ENCODE measurements around the gene SMCO4. TPM values are rescaled to one million over a fixed set of nuclear protein-coding genes. Genes with fewer than 3 reads are reported as not detected.

SMCO4 gene
- polyA plus RNA-seq, 1 donor, result 14.8 TPM

DNA sequence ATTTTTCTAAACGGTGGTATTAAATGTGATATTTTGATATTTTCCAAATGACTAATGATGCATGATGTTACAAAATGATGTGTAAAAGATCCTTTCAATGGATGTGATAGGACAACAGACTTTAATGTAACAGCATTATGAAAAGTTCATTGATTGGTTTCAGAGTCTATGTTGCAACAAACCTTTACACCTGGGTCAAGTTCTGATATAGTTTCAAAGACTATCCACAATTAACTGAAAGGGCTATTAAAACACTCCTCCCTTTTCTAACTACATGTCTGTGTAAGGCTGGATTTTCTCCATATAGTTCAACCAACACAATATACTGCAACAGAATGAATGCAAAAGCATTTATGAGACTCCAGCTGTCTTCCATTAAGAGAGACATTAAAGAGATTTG is 35.7 kb downstream of the SMCO4 start:
- DNase-seq, result no peak

DNA sequence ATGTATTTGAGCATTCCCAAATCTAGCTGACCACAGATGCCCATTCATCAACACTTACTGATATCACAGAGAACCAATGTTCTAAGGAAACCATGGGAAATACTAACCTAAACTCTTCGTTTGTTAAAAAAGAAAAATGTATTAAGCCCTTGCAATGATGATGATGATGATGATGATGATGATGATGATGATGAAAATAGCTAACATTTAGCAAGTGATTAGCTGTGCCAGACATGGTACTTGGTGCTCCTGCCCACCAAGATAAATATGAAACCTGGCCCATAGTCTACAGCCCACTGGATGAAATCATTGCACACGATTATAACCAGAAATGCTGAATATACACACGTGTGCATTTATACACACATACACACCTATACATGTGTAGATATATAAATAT is 37.5 kb downstream of the SMCO4 start:
- DNase-seq, result no peak

GRCh38 chr11:93504110-93505095 is 38.8 kb downstream of the SMCO4 start:
- DNase-seq, result no peak

- DNase-seq, result no peak
Measured at GRCh38 chr11:93501856-93502255, 41.3 kb downstream of the SMCO4 start.

GRCh38 chr11:93500759-93501158 is 42.4 kb downstream of the SMCO4 start:
- no peak for DNase-seq

DNA sequence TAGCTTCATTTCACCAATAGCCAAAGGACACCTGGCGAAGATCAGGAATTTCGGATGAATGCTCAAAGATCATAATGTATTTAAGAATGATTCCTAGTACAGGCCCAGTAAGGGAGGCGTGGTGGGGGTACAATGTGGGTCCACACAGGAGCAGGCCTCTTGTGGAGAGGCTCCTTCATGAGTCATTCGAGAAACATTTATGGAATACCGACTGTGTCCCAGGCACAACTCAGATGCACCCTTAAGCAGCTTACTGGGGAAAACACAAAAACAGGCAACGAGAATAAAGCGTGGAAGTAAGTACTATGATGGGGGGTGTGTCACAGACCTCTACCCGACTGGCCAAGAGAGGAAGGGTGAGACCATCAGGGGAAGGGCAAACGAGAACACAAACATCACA is 44.5 kb downstream of the SMCO4 start:
- no peak for DNase-seq

GRCh38 chr11:93498161-93498560 is 45.0 kb downstream of the SMCO4 start:
- DNase-seq, result peak; percentile 20

GRCh38 chr11:93497596-93497995 is 45.6 kb downstream of the SMCO4 start:
- no peak for DNase-seq

DNA sequence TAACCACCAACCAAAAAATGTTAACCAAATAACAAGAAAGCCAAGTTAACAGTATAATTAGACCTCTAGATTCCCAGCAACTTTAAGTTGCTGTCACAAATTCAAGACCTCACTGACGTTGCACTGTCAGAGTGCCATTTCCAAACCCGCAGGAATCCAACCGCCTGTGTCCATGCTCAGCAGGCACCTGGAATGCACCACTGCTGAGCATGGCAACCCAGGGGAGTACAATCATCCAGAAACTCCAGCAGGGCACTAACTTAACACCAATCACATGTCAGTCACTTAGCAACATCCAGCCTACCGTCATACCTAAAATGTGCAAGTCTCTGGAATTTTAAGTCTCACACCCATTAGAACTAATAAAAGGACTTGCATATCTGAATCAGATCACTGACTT is 48.8 kb downstream of the SMCO4 start:
- no peak for DNase-seq

DNA sequence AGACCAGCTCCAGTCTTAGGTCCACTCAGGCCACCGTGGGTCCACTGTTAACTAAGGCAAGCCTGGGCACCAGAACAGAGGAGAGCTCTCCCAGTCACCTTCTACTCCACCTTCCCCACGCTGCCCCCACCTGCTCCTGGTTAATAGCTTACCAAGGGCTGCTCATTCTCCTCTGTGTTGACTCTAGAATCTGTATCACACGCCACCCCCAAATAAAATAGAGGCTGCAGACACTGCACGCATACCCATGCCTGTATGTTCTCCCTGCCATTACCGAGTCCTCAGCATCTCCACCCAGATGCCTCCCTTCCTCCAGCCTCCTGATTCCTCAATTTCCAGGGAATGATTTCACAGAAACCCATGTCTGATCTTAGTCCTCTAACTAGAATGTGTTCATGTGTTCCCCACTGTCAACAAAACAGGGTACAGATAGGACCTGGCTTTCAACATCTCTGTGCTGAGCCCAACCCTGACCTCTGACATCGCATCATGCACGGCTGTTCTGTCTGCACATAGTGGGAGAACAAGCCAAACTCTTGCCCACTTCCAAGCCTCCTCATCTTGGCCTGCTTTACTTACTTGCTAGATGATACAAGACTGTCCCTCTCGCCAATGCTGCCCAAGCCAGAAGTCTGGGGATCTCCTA is 49.8 kb downstream of the SMCO4 start:
- no peak for DNase-seq

GRCh38 chr11:93492464-93493251 is 50.5 kb downstream of the SMCO4 start:
- no peak for DNase-seq

DNA sequence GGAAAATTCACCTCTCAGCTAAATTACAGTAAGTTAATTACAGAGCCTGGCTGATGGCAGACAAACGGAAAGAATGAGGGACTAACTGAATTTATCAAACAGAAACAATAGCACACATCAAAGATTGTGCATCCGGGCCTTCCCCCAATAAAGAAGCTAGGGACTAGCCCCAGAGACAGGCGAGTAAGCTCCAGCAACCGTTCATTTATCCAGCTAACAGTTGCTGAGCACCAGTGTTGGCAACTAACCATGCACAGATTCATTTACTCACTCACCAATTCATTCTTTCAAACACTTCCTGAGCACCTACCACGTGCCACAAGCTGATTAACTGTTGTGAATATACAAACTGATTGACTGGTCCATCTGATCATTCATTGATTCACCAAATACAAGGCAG is 51.2 kb downstream of the SMCO4 start:
- no peak for DNase-seq

GRCh38 chr11:93490996-93491618 is 52.1 kb downstream of the SMCO4 start:
- no peak for DNase-seq

DNA sequence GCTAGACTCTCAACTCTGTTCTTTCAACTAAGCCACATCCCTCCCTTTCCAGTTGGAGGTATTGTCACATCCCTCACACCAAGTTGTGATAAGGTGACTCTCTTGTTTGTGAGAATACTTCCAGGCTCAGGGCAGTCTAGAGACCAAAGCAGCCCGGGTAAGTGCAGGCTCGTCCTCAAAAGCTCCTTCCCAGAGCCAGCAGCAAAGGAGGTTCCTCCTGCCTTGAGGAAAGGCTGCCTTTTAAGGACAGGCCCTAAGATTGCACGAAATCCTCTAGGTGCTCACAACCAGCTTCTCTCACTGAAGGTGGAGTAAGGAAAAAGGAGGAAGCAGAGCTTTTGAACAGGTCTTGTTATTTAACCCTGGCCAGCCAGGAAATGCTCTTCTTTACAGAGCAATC is 53.4 kb downstream of the SMCO4 start:
- no peak for DNase-seq

DNA sequence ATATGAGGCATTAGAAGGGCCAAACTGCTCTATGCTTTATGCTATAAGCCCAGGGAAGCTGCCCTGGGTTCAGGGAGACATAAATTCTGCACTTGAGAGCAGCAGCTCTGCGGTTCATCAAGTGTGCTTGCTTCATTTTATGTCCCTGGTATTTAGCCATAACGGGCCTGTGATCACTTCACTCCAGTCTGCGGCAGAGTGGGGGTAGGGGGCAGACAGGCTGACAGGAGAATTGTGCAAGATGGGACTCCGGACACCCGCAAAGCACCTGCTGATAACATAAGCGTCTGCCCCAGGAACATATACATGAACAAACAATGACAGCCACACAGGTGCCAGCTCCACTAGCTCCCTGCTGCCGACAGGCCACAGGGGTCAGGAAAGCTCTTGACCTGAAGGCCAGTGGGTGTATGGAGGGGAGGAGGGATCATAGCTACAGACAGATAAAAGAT is 56.1 kb downstream of the SMCO4 start:
- no peak for DNase-seq

- DNase-seq, result no peak
Measured at GRCh38 chr11:93485983-93486382, 57.2 kb downstream of the SMCO4 start.

- DNase-seq, result no peak
Measured at GRCh38 chr11:93484716-93485115, 58.5 kb downstream of the SMCO4 start.

DNA sequence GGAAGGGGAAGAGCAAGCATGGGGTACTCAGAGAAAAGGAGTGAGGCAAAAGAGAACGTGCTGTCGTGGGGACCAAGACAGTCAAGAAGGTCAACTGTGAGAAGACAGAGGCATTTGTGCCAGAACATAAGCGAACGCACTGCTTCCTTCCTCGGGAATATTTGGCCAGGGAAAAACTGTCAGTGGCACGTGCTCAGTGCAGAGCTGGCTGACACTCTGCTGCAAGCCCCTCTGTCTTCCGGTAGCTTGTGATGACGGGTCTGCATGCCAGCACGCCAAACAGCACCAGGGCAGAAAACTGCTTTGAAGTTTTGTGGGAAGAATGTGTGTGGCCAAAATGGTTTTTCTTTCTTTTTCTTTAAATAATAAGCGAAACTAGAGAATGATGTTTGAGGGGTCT is 60.6 kb downstream of the SMCO4 start:
- no peak for DNase-seq

- DNase-seq, result no peak
Measured at GRCh38 chr11:93481696-93482095, 61.5 kb downstream of the SMCO4 start.

DNA sequence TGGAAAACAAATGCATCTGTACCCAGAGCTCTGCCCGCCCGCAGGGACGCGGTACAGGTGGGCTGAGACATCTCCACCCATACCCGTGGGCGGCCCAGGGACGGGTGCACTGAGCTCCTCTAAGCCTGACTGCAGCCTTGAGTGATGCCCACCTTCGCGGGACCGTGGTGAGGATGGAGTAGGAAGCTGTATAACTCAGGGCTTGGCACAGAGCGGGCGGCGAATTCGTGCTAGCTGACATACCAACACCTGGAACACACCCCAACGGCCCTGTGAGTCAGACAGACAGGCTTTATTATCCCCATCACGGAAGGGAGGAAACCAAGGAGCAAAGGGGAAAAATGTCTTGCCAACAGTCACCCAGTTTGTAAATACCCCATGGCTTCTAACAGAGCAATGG is 61.9 kb downstream of the SMCO4 start:
- no peak for DNase-seq

DNA sequence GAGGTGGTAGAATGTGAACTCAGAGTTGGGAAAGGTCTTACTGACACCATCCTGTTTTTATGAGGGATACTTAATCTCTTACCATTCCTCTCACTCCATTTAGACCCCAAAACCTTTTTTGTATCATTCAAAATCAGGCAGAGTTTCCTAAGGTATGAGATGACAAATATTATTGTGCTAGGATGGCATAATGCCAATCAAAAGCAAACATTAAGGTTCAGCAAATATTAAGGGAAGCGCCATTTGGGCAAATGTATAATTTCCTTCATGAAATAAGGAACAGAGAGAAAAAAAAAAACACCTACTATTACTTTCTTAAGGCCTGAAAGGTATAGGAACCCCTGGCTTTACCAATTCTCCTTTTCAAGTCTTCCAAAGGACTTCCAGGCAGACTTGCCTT is 62.4 kb downstream of the SMCO4 start:
- DNase-seq, result no peak

DNA sequence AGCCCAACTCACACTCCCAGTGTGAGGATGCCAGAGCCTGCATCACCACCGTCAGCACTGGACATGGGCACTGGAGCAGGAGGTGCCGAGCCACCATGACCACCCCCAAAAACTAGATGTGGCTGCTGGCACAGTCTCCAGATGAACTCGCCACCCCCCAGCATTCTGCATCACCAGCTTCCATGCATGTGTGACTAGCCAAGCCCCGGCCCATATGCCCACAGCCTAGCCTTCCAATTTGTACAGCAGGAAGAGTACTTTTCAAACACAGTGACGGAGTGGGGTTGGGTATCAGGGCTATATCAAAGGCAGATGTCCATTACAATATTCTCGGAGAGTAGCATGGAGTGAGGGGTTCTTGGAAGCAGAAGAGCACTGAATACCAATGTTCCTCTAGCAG is 62.9 kb downstream of the SMCO4 start:
- no peak for DNase-seq
